ENCODE measurements around the gene PCBP3.
"Not testable (repeated sequence)": the region's sequence is repeated elsewhere in the genome, so short reads cannot be mapped to it uniquely, and the experiment has no call there.

Gene PCBP3

DNA sequence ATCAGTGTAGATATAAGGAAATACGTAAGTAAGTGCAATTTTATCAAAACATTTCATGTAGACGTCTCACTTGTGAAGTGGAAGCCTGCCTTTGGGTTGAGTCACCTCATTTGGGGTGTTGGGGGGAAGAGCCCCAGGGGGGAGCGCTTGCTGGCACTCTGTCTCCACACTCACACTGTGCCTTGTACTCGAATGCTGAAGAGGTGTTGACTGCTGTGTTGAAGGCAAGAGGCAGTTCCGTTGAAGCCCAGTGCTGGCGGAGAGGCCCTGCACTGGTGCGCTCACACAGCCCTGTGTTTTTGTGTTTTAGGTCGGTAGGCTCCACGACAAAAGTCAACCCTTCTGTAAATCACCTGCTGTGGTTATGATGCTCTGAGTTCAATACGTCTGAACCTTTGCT, 206.1 kb downstream of the PCBP3 start:
- DNase-seq, result no peak

DNA sequence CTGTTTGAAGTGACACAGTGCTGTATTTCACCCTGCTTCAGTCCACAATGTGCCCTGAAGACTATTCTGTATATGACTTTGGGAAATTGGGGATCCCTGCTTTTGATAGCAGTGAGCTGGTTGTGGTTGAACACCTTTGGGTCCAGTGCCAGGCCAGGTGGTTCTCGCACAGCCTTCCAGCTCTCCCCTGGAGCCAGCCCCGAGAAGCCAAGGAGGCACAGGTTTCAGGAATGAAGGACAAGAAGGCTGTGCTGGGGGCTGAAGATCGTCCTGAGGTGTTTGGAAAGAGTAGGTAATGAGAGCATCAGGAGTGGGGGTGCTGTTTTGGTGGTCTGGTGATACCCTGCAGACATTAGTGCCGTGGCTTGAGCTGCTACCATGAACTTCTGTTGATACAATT, 206.7 kb downstream of the PCBP3 start:
- no peak for DNase-seq

DNA sequence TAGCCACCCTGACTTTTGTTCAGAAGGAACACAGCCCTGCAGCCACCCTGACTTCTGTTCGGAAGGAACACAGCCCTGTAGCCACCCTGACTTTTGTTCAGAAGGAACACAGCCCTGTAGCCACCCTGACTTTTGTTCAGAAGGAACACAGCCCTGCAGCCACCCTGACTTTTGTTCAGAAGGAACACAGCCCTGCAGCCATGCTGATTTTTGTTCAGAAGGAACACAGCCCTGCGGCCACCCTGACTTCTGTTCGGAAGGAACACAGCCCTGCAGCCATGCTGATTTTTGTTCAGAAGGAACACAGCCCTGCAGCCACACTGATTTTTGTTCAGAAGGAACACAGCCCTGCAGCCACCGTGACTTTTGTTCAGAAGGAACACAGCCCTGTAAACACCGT, 208.9 kb downstream of the PCBP3 start:
- not testable (repeated sequence) for DNase-seq

DNA sequence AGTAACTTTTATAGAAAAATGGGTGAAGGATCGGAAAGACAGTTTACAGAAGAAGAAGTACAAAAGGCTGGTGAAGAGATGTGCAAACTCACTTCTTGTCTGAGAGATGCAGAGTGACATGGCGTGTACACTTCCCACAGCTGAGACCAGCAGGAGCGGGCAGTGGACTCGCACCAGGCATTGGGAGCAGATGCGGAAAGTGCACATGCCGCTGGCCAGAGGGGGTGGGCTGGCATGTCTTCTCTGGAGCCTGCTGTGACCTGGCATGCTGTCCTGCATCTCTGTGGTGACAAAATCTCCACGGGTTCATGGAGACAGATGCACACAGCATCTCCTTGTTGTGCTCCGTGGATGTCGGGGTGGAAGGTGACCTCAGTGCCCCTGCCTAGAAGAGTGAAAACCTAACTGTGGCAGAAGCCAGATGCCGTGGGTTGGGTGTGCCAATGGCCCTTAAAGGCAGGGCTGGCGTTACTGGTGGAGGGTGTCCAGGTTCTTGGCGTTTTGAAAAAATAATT, 209.4 kb downstream of the PCBP3 start:
- no peak for DNase-seq

DNA sequence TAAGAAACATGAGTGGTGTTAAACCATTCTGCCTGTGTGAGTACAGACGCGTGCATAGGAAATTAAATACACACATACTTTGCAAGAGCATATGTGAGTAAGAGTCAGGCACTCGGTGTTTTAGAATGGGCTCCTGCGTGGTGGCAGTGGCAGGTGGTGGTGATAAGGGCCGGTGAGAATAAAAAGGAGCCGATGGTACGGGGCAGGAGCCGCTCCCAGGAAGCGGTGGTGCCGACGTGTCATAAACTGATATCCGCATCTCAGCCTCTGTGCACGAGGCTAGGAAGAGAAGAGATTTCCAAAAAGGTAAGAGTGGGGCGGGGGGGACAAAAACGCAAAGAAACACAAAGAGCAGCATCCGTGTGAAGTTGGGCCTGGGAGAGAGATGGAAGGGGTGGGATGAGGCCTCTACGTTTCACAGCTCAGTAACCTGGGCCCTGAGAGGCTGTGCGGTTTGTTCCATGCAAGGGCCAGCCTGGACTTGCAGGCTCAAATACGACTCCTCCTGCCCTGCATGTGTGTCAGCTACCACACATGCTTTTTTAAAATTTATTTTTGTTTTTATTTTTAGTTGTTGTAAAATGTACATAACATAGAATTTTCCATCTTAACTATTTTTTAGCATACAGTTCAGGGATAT, 210.3 kb downstream of the PCBP3 start:
- DNase-seq, result no peak

DNA sequence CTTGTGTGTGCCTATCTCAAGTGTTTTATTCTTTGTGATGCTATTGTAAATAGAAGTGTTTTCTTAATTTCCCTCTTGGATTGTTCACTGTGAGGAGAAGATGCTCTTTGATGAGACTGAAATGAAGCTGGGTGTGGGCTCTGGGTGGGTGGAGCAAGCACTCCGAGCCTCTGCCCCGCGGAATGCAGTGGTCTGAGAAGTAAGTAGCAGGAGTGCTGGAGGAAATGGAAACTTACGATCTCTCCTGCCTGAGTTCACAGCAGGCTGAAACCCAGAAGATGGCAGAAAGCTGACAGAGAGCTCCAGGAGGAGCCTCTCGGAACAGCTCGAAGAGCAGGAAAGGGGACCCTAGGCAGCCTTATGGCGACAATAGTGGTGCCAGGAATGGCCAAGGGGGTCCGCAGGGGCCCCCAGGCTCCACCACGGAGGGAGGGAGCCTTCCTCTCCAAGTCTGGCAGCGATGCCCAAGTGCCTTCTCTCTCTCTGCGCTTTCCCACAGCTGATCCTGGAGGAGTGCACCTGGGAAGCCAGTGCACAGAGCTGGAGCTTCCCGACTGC, 211.2 kb downstream of the PCBP3 start:
- DNase-seq, result no peak

DNA sequence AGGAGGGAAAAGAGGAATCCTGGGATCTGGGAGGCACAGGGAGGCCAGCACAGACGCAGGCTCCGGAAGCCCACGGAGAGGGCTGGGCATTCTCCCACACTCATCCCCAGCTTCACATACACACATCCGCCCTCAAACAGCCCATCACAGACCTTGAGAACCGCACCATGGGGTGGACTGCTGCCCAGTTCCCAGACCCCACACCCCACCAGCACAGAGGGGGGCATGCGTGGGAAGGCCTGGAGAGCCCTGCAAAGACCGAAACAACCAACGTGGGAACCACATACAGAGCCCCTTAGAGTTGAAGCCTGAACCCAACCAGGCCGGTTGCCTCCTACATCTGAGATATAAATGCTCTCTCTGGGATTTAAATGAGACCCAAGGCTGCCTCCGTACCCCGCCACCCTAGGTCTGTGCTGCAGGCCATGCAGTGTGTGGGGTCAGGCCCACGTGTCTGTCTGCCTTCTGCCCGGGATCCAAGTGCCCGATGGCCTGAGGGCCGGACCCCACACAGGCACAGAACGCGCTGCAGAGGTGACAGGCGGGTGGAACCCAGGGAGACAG, 211.8 kb downstream of the PCBP3 start:
- DNase-seq, result no peak

DNA sequence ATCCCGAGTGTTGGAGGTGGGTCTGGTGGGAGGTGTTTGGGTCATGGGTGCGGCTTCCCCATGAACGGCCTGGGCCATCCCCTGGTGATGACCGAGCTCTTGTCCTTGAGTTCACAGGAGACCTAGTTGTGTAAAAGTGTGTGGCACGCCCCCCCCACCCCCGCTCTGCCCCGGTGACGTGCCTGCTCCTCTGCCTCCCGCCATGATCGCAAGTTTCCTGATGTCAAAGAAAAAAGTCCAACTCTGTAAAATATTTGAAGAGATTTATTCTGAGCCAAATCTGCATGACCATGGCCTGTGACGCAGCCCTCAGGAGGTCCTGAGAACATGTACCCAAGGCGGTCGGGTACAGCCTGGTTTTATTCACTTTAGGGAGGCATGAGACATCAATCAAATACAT, 212.9 kb downstream of the PCBP3 start:
- no peak for DNase-seq

DNA sequence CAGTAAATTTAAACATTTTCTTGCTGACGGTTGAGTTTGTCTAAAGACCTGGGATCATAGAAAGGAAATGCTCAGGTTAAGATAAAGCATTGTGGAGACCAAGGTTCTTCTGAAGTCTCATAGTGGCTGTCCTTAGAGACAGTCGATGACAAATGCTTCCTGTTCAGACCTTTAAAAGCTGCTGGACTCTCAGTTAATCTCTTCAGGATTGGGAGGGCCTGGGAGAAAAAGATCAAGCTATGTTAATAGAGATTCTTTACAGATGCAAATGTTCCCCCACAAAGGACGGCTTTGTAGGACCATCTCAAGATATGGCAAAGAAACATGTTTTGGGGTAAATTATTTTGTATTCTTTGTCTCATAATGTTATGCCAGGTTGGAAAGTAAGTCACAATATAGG, 213.4 kb downstream of the PCBP3 start:
- DNase-seq, result no peak

GRCh38 chr21:45857761-45858160, 214.2 kb downstream of the PCBP3 start:
- DNase-seq, result no peak

- no peak for DNase-seq
Measured at GRCh38 chr21:45858180-45858579, 214.7 kb downstream of the PCBP3 start.

GRCh38 chr21:45859041-45859761, 215.7 kb downstream of the PCBP3 start:
- no peak for DNase-seq

GRCh38 chr21:45859762-45860357, 216.3 kb downstream of the PCBP3 start:
- DNase-seq, result no peak

GRCh38 chr21:45860493-45861155, 217.1 kb downstream of the PCBP3 start:
- no peak for DNase-seq

DNA sequence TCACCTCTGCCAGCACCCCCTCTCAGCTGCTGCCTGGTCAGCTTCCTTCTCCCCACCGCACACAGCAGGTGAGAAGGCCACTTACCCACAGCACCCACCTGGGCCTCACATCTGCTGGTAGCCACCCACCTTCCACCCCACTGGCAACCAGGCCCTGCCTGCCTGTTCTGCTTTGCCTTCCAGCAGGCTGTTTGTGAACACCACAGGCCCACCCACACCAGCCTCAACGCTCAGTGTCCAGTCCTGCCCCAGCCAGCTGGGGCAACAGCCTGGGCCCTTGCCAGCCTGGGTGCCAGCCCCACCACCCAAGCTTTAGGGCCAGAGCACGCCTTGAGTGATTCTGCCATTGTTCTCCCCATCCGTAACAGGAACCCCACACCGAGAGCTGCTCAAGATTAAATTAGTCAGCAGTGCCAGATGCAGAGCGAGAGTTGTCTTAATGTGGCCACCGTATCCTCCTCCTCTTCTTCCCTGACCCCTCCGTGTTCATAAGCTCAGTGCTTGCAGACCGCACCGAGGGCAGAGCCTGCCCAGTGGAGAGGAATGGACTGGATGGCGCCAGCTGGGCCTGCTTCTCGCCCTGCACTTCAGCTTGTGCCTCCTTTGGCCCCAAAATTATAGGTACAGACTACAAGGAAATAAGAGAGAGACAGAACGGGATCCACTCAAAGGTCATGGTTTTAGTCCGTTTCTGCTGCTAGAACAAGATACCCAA, 217.8 kb downstream of the PCBP3 start:
- DNase-seq, result no peak

- DNase-seq, result no peak
Measured at GRCh38 chr21:45862543-45863207, 219.2 kb downstream of the PCBP3 start.

- DNase-seq, result no peak
Measured at GRCh38 chr21:45863267-45863666, 219.7 kb downstream of the PCBP3 start.

GRCh38 chr21:45863751-45864150, 220.2 kb downstream of the PCBP3 start:
- DNase-seq, result no peak

GRCh38 chr21:45864436-45864835, 220.9 kb downstream of the PCBP3 start:
- DNase-seq, result no peak

DNA sequence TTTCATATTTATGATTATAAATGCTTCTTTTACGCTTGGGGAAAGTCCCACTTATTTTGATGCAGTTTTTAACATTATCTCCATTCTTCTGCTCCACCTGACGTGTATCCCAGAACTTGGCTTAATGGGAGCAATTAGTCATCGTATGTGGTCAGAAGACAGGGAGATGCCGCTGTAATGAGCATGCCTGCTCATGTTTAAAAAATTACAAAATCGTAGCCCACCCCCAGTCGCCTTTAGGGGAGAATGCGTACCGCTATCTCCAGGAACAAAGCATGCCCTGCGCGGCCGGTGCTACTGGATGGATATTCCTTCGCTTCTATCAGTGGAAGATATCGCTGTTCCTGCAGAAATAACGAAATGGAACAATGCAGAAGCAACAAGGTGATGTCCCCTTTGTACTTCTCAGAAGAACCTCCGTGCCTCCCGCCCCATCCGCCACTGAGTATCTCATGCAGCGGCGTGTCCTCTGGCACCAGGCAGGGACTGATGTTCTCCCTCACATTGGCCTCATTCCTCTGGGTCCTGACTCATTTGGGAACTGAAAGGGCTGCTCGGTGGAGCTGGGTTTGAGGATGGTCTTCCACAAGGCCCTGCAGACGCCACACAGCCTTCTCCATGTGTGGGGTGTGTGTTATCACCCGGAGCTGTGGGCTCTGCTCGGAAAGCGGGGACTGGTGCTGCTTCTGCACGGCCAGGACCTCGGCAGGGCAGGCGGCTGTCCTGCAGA, 221.7 kb downstream of the PCBP3 start:
- DNase-seq, result no peak

GRCh38 chr21:45866551-45866950, 223.0 kb downstream of the PCBP3 start:
- DNase-seq, result no peak

Measured in T-helper 9 cell (primary cell).